Measurements from ENCODE around the gene HOXA5. TPM values are rescaled to one million over a fixed set of nuclear protein-coding genes. Genes with fewer than 3 reads are reported as not detected.
A peak's percentile ranks its signal among the peaks of the same experiment; 100 is the strongest.

Gene HOXA5
- total and polyA plus RNA-seq, 2 donors (not counting 3 experiments of a cell fraction or from before 2014, with no cell fraction given): 18.6 to 18.8 TPM

DNA sequence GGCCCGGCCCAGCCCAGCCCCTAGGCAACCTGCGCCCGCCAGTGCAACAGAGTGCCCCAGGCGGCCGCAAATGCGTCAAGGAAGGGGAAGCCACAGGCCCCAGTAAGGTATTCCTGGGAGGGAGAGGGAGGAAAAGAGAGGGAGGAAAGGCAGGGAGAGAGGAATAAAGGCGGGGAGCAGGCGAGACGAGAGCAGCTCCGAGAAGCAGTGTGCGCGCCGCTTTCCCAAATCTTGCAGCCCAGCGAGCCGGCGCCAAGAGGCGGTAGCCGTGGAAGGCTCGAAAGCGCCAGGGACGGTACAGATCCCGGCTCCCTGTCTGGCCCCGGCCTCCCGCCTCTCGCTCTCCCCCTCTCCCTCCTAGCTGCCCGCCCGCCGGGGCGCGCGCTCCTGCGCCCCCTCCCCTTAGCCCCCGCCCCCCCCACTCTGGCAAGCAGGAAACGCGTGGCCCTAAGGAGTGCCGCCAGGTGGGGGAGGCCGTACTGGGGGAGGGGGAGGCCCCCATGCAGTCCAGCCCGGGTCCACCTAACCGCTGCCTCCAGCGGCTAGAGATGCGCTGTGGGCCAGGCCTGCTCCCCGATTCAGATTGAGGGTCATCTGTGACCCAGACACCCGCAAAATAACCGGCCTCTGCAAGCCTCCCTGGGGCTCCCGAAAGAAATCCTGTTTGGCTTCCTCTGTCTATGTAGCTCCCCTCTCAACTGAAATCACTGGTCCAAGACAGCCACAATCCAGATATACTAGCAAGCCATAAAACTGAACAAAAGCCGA lies 26.4 kb upstream of the HOXA5 start:
- DNase-seq (ENCODE audit: low read depth, low spot score) (no peak), FAIRE-seq (no peak)
- no peaks in the 10 kb centered on the region for H3K27me3 ChIP-seq (ENCODE audit: control insufficient read depth in 2 of 2, insufficient read depth in 2 of 2, low read length in 2 of 2)
- ChIA-PET CTCF (interaction anchor here (1.0 to 7.4 kb wide), 8 partner anchors 8 to 30 kb away, joined by 3 to 86 read pairs (median 14); partner anchors contain the start of genes HOXA3, HOXA5 and HOXA7), POLR2A (interaction anchor here (1.9 kb wide), 1 partner anchor 16 kb away, joined by 6 read pairs; the partner anchor contains the start of gene HOXA11)
- peaks cover 50% of the 10 kb centered on the region for H3K4me1 ChIP-seq (ENCODE audit: control insufficient read depth, extremely low read depth, insufficient read depth, low read length)
- dilution Hi-C loops (cut with MboI; ENCODE audit: extremely low pct_ligation_motif_present, low sequenced_read_pairs) (loop anchor here (10.0 to 25.0 kb wide), 3 partner anchors 315 to 983 kb away; no protein-coding TSS in a partner anchor), intact Hi-C loops (cut with micrococcal nuclease) (loop anchor here (2.0 kb wide), 1 partner anchor 51 kb away; no protein-coding TSS in a partner anchor)
- peak overlapping the region; percentile 91 for H3K9ac ChIP-seq (replicated peaks; ENCODE audit: extremely low read depth, insufficient read depth, low read length)
- TF ChIP-seq GATA2 (IDR thresholded peaks at IDR 0.05; ENCODE audit: insufficient read depth, insufficient read length, low read depth, low read length) (no peak), POLR2AphosphoS5 (IDR thresholded peaks at IDR 0.05; ENCODE audit: insufficient read depth, low read depth, low read length) (no peak), POLR2A (IDR thresholded peaks at IDR 0.05; ENCODE audit: low read depth, low read length) (no peak), MAX (IDR thresholded peaks at IDR 0.05; ENCODE audit: insufficient read depth, insufficient read length) (no peak), FOS (IDR thresholded peaks at IDR 0.05; ENCODE audit: borderline replicate concordance, insufficient read depth, low read length) (no peak), JUN (IDR thresholded peaks at IDR 0.05; ENCODE audit: borderline replicate concordance, insufficient read depth, insufficient read length, low read depth) (no peak), EZH2 (IDR thresholded peaks at IDR 0.05; ENCODE audit: borderline replicate concordance, low read depth, low read length, severe bottlenecking) (no peak), MYC (IDR thresholded peaks at IDR 0.05; ENCODE audit: low read depth, low read length) (peak; percentile 42)
- no peaks in the 10 kb centered on the region for H3K9me3 ChIP-seq (replicated peaks; ENCODE audit: control insufficient read depth, insufficient read depth, low read length)
- no peaks in the 10 kb centered on the region for H3K9me1 ChIP-seq (replicated peaks; ENCODE audit: control insufficient read depth, extremely low read depth, insufficient read depth, low read length)
- peak overlapping the region; percentile 96 for H3K27ac ChIP-seq (ENCODE audit: insufficient read depth, low read depth, low read length)
- no TSS peak for BruUV-seq (replicated peaks)
- peak overlapping the region; percentile 44 to 98 (median 63) for H3K4me3 ChIP-seq (replicated peaks in 1 of 3; ENCODE audit: insufficient read depth in 1 of 3, low read depth in 1 of 3, low read length in 3 of 3)
- peaks cover 98% of the 10 kb centered on the region for H3K79me2 ChIP-seq (ENCODE audit: control insufficient read depth, insufficient read depth, low read length)
- no peaks in the 10 kb centered on the region for H3K36me3 ChIP-seq (ENCODE audit: control insufficient read depth in 2 of 2, extremely low read depth in 1 of 2, insufficient read depth in 2 of 2, low read length in 2 of 2)
- no peaks in the 10 kb centered on the region for H4K20me1 ChIP-seq (replicated peaks; ENCODE audit: control insufficient read depth, extremely low read depth, insufficient read depth, low read length)
- no peak overlapping the region for H2AFZ ChIP-seq (ENCODE audit: low read depth, low read length)
- peak overlapping the region; percentile 98 for H3K4me2 ChIP-seq (ENCODE audit: insufficient read depth, low read length)
